ENCODE data around the gene PNPLA5.
"Not testable (repeated sequence)": the region's sequence is repeated elsewhere in the genome, so short reads cannot be mapped to it uniquely, and the experiment has no call there.

Gene PNPLA5

GRCh38 chr22:43891360-43892182 is at the start of gene PNPLA5:
PNPLA5 (minus strand) TSS chr22:43892013; CDS start chr22:43891880, 133 bp downstream.
- no peak for DNase-seq

GRCh38 chr22:43941449-43941848 is 49.6 kb upstream of the PNPLA5 start:
- DNase-seq = no peak

GRCh38 chr22:43931771-43932170 is 40.0 kb upstream of the PNPLA5 start:
- no peak for DNase-seq

- no peak for DNase-seq
Measured at GRCh38 chr22:43928908-43929307, 37.1 kb upstream of the PNPLA5 start.

GRCh38 chr22:43928468-43928867 is 36.7 kb upstream of the PNPLA5 start:
- no peak for DNase-seq

GRCh38 chr22:43926349-43926710 is 34.5 kb upstream of the PNPLA5 start:
- DNase-seq = no peak

GRCh38 chr22:43925433-43926348 is 33.9 kb upstream of the PNPLA5 start:
- no peak for DNase-seq

GRCh38 chr22:43924877-43925276 is 33.1 kb upstream of the PNPLA5 start:
- no peak for DNase-seq

- peak; percentile 29 for DNase-seq
Measured at GRCh38 chr22:43923631-43924464, 32.0 kb upstream of the PNPLA5 start, which contains the start of gene PNPLA3. PNPLA3 (plus strand) TSS chr22:43923805; CDS start chr22:43923912, 107 bp downstream.

- no peak for DNase-seq
Measured at GRCh38 chr22:43923191-43923590, 31.4 kb upstream of the PNPLA5 start.

- DNase-seq = no peak
Measured at GRCh38 chr22:43922123-43922522, 30.3 kb upstream of the PNPLA5 start.

GRCh38 chr22:43921370-43921769 is 29.6 kb upstream of the PNPLA5 start:
- no peak for DNase-seq

GRCh38 chr22:43919106-43919973 is 27.5 kb upstream of the PNPLA5 start:
- DNase-seq = no peak

GRCh38 chr22:43917521-43917920 is 25.7 kb upstream of the PNPLA5 start:
- DNase-seq = no peak

- DNase-seq = no peak
Measured at GRCh38 chr22:43911351-43911750, 19.5 kb upstream of the PNPLA5 start.

GRCh38 chr22:43910178-43910695 is 18.4 kb upstream of the PNPLA5 start:
- no peak for DNase-seq

GRCh38 chr22:43909708-43910107 is 17.9 kb upstream of the PNPLA5 start:
- no peak for DNase-seq

- DNase-seq = no peak
Measured at GRCh38 chr22:43905681-43906080, 13.9 kb upstream of the PNPLA5 start.

GRCh38 chr22:43904412-43904811 is 12.6 kb upstream of the PNPLA5 start:
- DNase-seq = not testable (repeated sequence)

GRCh38 chr22:43903033-43903432 is 11.2 kb upstream of the PNPLA5 start:
- not testable (repeated sequence) for DNase-seq

GRCh38 chr22:43901976-43902643 is 10.3 kb upstream of the PNPLA5 start:
- no peak for DNase-seq

All from NCI-H2107 (cell line).